ENCODE data around the gene NPB. TPM values are rescaled to one million over a fixed set of nuclear protein-coding genes. Genes with fewer than 3 reads are reported as not detected.

NPB gene
- total RNA-seq, 3 donors from 2014 or later (not counting 1 experiment from before 2014, with no cell fraction given) = 0.18 to 0.31 TPM; not detected in 1

GRCh38 chr17:81900181-81900820 is 1.7 kb upstream of the NPB start:
- ATAC-seq (no peak), DNase-seq (no peak)
- no peaks in the 10 kb centered on the region for H3K4me1 Mint-ChIP-seq
- 91% methylated on average over 18 of the region's 18 CpGs for WGBS (ENCODE audit: insufficient coverage)
- H3K9me3 Mint-ChIP-seq = no peaks in the 10 kb centered on the region
- no peak overlapping the region for H3K27ac Mint-ChIP-seq
- no peak overlapping the region for H3K4me3 Mint-ChIP-seq
- Histone ChIP-seq H3K27me3 (ENCODE audit: control insufficient read depth, insufficient read depth, low read length) (peaks cover 8% of the 10 kb centered on the region), H3K4me1 (ENCODE audit: control insufficient read depth, insufficient read depth, low read length) (peaks cover 5% of the 10 kb centered on the region), H3K4me3 (ENCODE audit: low read length) (no peak overlapping the region), H3K36me3 (ENCODE audit: control insufficient read depth, insufficient read depth, low read length) (peaks cover 23% of the 10 kb centered on the region), H3K9me3 (ENCODE audit: control insufficient read depth, insufficient read depth, low read length) (no peaks in the 10 kb centered on the region), H3K27ac (ENCODE audit: low read length) (no peak overlapping the region)
- TF ChIP-seq CTCF (IDR thresholded peaks at IDR 0.05) = no peak
- H3K36me3 Mint-ChIP-seq = no peaks in the 10 kb centered on the region
- H3K27me3 Mint-ChIP-seq (ENCODE audit: low read depth in 2 of 2) = peaks cover 7 to 8% of the 10 kb centered on the region in 2 donors
- intact Hi-C loops (cut with micrococcal nuclease) = no loop called here

- Histone ChIP-seq H3K9me3 (ENCODE audit: control insufficient read depth, insufficient read depth, low read length) (no peaks in the 10 kb centered on the region), H3K36me3 (ENCODE audit: control insufficient read depth, insufficient read depth, low read length) (peaks cover 20% of the 10 kb centered on the region), H3K4me3 (ENCODE audit: low read length) (no peak overlapping the region), H3K27me3 (ENCODE audit: control insufficient read depth, insufficient read depth, low read length) (peaks cover 8% of the 10 kb centered on the region), H3K27ac (ENCODE audit: low read length) (no peak overlapping the region), H3K4me1 (ENCODE audit: control insufficient read depth, insufficient read depth, low read length) (peaks cover 5% of the 10 kb centered on the region)
- no peaks in the 10 kb centered on the region for H3K4me1 Mint-ChIP-seq
- no peak overlapping the region for H3K27ac Mint-ChIP-seq
- DNase-seq (no peak), ATAC-seq (peak in 1 of 3 donors; percentile 4)
- no peak overlapping the region for H3K4me3 Mint-ChIP-seq
- intact Hi-C loops (cut with micrococcal nuclease) = no loop called here
- 56% methylated on average over 21 of the region's 21 CpGs for WGBS (ENCODE audit: insufficient coverage)
- TF ChIP-seq CTCF (IDR thresholded peaks at IDR 0.05) = no peak
- no peaks in the 10 kb centered on the region for H3K9me3 Mint-ChIP-seq
- no peaks in the 10 kb centered on the region for H3K36me3 Mint-ChIP-seq
- peaks cover 7 to 8% of the 10 kb centered on the region in 2 donors for H3K27me3 Mint-ChIP-seq (ENCODE audit: low read depth in 2 of 2)
These were observed 643 bp upstream of the NPB start for GRCh38 chr17:81901167-81902022.

GRCh38 chr17:81902653-81903414 is 796 bp downstream of the NPB start:
- ATAC-seq (peak in 2 of 3 donors; percentile 44 to 52), DNase-seq (no peak)
- no peak overlapping the region for H3K27ac Mint-ChIP-seq
- Histone ChIP-seq H3K9me3 (ENCODE audit: control insufficient read depth, insufficient read depth, low read length) (no peaks in the 10 kb centered on the region), H3K4me3 (ENCODE audit: low read length) (no peak overlapping the region), H3K27me3 (ENCODE audit: control insufficient read depth, insufficient read depth, low read length) (peaks cover 8% of the 10 kb centered on the region), H3K4me1 (ENCODE audit: control insufficient read depth, insufficient read depth, low read length) (peaks cover 5% of the 10 kb centered on the region), H3K36me3 (ENCODE audit: control insufficient read depth, insufficient read depth, low read length) (peaks cover 29% of the 10 kb centered on the region), H3K27ac (ENCODE audit: low read length) (no peak overlapping the region)
- H3K9me3 Mint-ChIP-seq = no peaks in the 10 kb centered on the region
- peaks cover 7 to 8% of the 10 kb centered on the region in 2 donors for H3K27me3 Mint-ChIP-seq (ENCODE audit: low read depth in 2 of 2)
- 42% methylated on average over 47 of the region's 47 CpGs for WGBS (ENCODE audit: insufficient coverage)
- TF ChIP-seq CTCF (IDR thresholded peaks at IDR 0.05) = no peak
- H3K4me3 Mint-ChIP-seq = peak overlapping the region; percentile 42
- intact Hi-C loops (cut with micrococcal nuclease) = no loop called here
- no peaks in the 10 kb centered on the region for H3K4me1 Mint-ChIP-seq
- H3K36me3 Mint-ChIP-seq = no peaks in the 10 kb centered on the region
